ENCODE data around the gene PPP6R2. TPM values are rescaled to one million over a fixed set of nuclear protein-coding genes. Genes with fewer than 3 reads are reported as not detected.

Gene PPP6R2
- total and polyA plus RNA-seq, 12 donors = 34.7 to 51.5 (median 37.7) TPM

DNA sequence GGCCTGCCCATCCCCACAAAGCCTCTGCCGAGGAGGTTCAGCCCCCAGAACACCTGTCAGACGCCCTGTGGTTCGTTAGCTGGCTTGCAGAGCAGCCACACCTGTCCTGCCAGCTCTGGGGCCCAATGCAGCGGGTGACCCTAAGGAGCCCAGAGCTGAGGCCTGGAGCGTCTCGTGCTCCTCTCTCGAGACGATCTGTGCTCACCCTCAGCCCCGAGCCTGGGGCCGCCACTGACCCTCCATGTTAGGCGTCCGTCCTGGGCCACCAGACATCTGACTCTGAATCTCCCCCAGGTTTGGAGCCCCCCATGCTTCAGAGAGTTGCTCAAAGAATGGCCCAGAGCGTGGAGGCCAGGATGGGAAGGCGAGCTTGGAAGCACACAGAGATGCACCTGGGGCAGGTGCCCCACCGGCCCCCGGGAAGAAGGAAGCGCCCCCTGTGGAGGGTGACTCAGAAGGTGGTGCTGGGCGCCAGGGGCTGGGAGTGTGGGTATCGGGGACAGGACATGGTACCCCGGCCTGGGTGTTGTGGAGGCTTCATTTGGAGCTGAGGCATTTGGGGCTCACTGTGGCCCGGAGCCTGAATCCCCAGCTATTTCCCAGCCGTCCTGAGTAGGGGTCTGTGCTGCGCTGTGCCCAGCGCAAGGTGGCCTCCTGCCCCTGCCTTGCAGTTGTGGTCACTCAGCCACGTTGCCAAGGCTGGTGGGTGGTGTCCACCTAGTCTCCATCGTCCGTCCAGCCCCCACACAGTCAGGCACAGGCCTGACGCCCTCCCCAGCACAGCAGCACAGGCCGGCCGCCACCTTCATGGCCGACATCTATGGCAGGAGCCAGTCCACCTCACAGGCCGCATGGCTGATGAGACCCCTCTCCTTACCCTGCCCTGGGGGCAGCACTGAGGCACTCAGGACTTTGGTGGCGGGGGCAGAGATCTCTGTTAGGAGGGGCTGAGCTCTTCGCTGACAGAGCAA, 95.5 kb downstream of the PPP6R2 start:
- DNase-seq (no peak), ATAC-seq (peak in 1 of 8 donors; percentile 1)
- H3K4me3 ChIP-seq = no peak overlapping the region
- no peak overlapping the region for H3K27ac ChIP-seq
- intact Hi-C loops (cut with DNase I) = no loop called here
- TF ChIP-seq, protein P1, sequence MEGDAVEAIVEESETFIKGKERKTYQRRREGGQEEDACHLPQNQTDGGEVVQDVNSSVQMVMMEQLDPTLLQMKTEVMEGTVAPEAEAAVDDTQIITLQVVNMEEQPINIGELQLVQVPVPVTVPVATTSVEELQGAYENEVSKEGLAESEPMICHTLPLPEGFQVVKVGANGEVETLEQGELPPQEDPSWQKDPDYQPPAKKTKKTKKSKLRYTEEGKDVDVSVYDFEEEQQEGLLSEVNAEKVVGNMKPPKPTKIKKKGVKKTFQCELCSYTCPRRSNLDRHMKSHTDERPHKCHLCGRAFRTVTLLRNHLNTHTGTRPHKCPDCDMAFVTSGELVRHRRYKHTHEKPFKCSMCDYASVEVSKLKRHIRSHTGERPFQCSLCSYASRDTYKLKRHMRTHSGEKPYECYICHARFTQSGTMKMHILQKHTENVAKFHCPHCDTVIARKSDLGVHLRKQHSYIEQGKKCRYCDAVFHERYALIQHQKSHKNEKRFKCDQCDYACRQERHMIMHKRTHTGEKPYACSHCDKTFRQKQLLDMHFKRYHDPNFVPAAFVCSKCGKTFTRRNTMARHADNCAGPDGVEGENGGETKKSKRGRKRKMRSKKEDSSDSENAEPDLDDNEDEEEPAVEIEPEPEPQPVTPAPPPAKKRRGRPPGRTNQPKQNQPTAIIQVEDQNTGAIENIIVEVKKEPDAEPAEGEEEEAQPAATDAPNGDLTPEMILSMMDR (IDR thresholded peaks at IDR 0.05) = no peak
- H3K9me3 ChIP-seq = no peaks in the 10 kb centered on the region
- H3K4me1 ChIP-seq = no peaks in the 10 kb centered on the region
- no peaks in the 10 kb centered on the region for H3K27me3 ChIP-seq
- peaks cover 0 to 83% (median 44%) of the 10 kb centered on the region in 9 donors for H3K36me3 ChIP-seq
- WGBS, 2 donors = 90% methylated on average over 31 to 34 of the region's 34 CpGs

DNA sequence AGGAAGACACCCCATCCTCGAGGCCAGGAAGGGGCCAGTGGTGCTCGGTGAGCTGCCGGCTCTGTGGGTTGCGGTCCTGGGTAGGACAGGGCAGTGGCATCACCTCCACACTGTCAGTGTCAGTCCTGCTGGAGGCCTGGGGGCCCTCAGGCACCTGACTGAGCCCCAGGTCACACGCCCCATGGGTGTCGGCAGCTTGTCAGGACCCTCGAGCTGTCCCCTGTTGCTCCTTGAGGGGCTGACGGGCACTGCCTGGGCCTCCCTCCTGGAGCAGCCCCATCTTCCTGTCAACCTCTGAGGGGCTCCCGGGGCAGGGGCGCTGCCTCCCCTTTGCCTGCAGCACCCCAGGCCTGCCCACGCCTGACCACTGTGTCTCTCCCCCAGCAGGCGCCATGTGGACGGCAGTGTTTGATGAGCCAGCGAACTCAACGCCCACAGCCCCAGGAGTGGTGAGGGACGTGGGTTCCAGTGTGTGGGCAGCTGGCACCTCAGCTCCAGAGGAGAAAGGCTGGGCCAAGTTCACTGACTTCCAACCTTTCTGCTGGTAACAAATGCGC, 96.3 kb downstream of the PPP6R2 start:
- intact Hi-C loops (cut with DNase I) = no loop called here
- WGBS, 2 donors = 87 to 90% methylated on average over 17 of the region's 17 CpGs
- peaks cover 0 to 3% (median 0%) of the 10 kb centered on the region in 9 donors for H3K4me1 ChIP-seq
- peaks cover 0 to 89% (median 44%) of the 10 kb centered on the region in 9 donors for H3K36me3 ChIP-seq
- no peaks in the 10 kb centered on the region for H3K9me3 ChIP-seq
- H3K27me3 ChIP-seq = no peaks in the 10 kb centered on the region
- no peak overlapping the region for H3K27ac ChIP-seq
- TF ChIP-seq, protein P1 (IDR thresholded peaks at IDR 0.05) = no peak
- ATAC-seq (no peak), DNase-seq (no peak)
- no peak overlapping the region for H3K4me3 ChIP-seq

DNA sequence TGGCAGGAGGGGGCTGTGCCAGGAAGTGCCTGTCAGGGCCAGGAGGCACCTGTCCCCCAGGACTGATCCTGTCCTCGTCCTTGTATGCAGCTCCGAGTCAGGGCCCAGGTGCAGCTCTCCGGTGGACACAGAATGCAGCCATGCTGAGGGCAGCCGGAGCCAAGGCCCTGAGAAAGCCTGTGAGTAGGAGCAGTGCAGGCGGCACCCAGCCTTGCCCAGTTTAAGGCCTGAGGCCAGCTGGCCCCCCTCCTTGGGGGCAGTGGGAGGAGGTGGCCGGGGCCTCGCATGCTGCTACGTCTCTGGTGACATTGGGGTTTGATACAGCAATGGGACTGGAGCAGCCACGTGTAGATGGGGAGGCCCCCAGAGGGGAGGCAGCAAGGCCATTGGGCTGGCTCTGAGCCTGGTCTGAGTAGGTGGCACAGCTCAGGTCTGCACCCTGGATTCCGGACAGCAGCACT, 96.8 kb downstream of the PPP6R2 start:
- TF ChIP-seq, protein P1 (IDR thresholded peaks at IDR 0.05) = no peak
- ATAC-seq (no peak), DNase-seq (no peak)
- Histone ChIP-seq H3K4me3 (no peak overlapping the region), H3K36me3 (peaks cover 0 to 92% (median 42%) of the 10 kb centered on the region in 9 donors), H3K4me1 (peaks cover 0 to 8% (median 0%) of the 10 kb centered on the region in 9 donors), H3K27me3 (no peaks in the 10 kb centered on the region), H3K9me3 (no peaks in the 10 kb centered on the region), H3K27ac (no peak overlapping the region)
- intact Hi-C loops (cut with DNase I) = no loop called here
- 73 to 79% methylated on average over 10 of the region's 10 CpGs for WGBS, 2 donors

DNA sequence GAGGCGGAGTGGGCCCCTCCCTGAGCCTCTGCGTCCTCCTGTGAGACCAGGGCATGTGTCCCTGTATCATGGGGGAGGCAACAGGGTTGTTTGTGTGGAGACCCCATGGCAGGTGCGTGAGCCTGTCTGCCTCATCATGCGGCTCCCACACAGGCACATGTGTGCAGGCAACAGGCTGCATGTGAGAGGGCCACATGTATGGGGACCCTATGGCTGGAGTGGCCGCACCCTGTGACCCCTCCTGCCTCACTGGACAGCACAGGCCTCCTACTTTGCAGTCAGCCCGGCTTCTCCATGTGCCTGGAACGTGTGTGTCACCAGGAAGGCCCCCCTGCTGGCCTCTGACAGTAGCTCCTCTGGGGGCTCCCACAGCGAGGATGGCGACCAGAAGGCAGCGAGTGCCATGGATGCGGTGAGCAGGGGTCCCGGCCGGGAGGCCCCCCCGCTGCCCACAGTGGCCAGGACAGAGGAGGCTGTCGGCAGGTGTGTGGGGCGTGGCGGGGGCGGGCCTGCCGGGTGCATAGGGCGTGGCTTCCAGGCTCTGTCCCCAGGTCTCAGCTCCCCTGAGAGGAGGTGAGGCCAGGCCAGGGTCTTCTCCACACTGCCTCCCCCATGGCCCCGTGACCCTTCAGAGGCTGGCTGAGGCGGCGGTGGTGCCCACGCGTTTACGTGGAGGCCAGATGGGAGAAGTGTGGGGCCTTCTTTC, 97.6 kb downstream of the PPP6R2 start:
- no peak overlapping the region for H3K27ac ChIP-seq
- H3K4me1 ChIP-seq = peaks cover 0 to 8% (median 0%) of the 10 kb centered on the region in 9 donors
- intact Hi-C loops (cut with DNase I) = no loop called here
- H3K36me3 ChIP-seq = peaks cover 0 to 92% (median 43%) of the 10 kb centered on the region in 9 donors
- no peak for ATAC-seq
- no peaks in the 10 kb centered on the region for H3K9me3 ChIP-seq
- WGBS, 2 donors = 91% methylated on average over 26 of the region's 26 CpGs
- TF ChIP-seq, protein P1 (IDR thresholded peaks at IDR 0.05) = no peak
- no peak for DNase-seq
- no peak overlapping the region for H3K4me3 ChIP-seq
- H3K27me3 ChIP-seq = no peaks in the 10 kb centered on the region

All from heart right ventricle (tissue), 16 donors.